Renal pelvis (tissue), 4 donors: ENCODE results near the gene RUBCN. TPM values are rescaled to one million over a fixed set of nuclear protein-coding genes. Genes with fewer than 3 reads are reported as not detected.
A peak's percentile ranks its signal among the peaks of the same experiment; 100 is the strongest.
"Not testable (repeated sequence)": the region's sequence is repeated elsewhere in the genome, so short reads cannot be mapped to it uniquely, and the experiment has no call there.

Experiments used
- DNase-seq: peaks from one replicate; pipeline ENCODE4 v3.0.0-alpha.2; 2013
- polyA plus RNA-seq, 3 donors: library from polyadenylated mRNA; unstranded; fragments of 120-200 nt; gene quantifications; one replicate each; pipeline ENCODE4 v1.2.1, GENCODE V29; 2013; ENCODE audit not compliant: insufficient read length in 3 of 3

Gene RUBCN
- polyA plus RNA-seq, 3 donors = 10.1 to 16.4 (median 14.4) TPM

DNA sequence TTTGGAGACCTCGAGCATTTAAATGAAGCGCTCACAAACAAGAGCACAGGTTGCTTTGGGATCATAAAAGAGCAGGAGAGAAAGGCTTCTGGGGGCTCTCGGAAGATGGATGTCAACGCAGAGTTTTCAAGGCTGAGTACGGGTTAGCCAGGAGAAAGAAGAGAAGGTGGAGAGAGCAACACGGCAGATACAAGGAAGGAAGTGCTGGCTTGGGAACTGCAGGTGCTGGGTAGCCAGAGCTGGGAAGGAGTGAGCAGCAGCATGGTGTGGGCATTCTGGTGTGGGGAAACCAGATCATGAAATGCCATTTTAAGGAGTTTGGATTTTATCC lies 580 bp upstream of the RUBCN start:
- no peak for DNase-seq

DNA sequence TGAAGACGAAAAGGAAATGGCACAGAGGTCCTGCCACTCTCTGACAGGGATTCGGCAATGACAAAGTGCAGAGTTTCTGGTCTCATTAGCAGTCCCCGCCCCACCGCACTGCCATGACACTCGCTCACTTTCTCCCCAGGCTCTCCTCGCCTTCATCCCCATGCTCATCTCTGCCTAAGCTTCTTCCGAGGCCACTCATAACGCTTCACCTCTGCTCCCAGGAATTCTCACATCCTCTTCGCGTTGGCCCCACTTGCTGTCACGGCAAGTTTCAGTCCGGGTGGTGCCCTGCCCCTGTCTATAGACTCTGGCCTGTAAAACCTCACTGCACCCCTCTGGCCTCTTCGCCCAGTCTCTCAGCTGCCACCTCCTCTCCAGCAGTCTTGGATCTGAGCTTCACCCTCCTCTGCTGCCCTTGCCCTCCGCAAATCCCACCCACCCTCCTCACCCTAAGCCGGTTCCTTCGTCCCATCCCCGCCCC lies 654 bp downstream of the RUBCN start:
- no peak for DNase-seq

DNA sequence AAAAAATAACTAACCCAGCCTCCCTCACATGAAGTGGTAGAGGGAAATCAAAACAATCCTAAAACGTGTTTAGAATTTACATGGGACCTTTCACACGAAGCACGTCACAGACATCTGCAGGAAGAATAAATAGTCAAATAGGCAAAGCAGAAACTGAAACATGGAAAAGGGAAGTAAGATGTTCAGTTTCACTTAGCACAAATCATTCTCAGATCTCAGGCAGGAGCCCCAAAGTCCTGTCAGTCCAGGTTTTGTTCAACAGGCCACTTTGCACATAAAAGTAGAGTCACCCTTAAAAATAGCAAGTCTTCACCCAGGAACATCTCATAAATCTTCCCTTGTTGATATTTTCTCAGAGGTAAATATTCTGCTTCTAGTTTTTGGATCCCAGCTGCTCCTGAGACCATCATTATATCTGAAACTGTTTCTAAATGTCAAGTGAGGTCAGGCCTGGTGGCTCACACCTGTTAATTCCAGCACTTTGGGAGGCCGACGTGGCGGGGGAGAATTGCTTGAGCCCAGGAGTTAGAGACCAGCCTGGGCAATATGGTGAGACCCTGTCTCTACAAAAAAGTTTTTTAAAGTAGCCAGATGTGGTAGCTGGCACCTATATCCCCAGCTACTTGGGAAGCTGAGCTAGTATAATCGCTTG lies 1.9 kb downstream of the RUBCN start:
- no peak for DNase-seq

DNA sequence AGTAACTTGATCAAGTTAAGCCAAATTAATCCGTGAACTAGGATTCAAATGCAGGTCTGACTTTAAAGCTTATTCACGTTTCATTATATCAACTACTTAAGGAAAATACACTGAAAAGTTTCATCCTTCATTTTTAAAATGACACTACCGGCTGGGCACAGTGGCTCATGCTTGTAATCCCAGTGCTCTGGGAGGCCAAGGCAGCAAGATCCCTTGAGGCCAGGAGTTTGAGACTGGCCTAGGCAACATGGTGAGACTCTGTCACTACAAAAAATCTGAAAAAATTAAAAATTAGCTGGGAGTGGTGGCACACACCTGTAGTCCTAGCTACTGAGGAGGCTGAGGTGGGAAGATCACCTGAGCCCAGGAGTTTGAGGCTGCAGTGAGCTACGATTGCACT lies 3.7 kb downstream of the RUBCN start:
- DNase-seq = no peak

DNA sequence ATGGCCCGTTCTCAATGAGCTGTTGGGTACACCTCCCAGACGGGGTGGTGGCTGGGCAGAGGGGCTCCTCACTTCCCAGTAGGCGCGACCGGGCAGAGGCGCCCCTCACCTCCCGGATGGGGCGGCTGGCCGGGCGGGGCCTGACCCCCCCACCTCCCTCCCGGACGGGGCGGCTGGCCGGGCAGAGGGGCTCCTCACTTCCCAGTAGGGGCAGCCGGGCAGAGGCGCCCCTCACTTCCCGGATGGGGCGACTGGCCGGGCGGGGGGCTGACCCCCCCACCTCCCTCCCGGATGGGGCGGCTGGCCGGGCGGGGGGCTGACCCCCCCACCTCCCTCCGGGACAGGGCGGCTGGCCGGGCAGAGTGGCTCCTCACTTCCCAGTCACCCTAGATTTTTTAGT lies 5.2 kb downstream of the RUBCN start:
- not testable (repeated sequence) for DNase-seq

DNA sequence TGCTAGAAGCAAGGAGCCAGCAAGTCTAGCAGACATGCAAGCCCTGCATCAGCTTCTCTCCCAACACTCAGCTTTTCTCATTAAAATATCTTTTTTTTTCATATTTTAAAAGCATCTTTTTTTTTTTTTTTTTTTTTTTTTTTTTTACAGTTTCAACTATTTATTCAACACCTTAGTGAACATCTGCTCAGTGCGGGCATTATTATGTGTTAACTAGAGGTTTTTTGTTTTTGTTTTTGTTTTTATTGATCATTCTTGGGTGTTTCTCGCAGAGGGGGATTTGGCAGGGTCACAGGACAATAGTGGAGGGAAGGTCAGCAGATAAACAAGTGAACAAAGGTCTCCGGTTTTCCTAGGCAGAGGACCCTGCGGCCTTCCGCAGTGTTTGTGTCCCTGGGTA lies 5.9 kb downstream of the RUBCN start:
- not testable (repeated sequence) for DNase-seq

DNA sequence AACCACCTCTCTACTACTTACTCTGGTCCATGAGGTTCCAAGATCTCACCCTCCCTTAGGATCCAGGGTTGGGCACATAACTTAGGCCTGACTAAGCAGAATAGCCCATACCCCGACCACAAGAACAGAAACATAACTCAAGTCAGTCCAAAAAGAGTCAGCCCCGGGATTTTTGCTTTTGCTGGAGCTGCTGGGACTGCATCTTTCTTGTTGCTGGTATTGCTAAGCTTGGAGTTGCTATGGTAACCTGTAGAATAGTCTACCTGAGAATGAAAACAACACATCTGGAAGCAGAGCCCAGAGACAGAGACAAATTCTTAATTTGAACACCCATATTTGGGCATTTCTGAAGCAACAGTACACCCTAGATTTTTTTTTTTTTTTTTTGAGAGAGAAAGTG lies 6.5 kb downstream of the RUBCN start:
- DNase-seq = no peak

DNA sequence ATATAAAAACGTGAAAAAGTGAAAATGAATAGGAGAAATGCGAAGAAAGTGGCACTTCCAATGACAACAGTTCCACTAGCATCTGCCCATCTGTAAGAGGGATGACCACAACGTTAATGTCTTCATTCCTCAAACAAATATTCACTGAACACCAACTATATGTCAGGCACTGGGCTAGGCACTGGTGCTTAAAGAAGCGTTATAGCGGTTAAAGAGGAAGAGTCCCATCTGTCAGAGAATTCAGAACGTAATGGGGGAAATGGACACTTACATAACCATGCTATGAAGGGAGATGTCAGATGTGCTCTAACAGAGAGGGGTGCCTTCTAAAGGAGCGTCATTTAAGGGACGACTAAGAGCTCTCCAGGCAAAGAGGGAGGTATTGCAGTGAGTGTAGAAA lies 8.2 kb downstream of the RUBCN start:
- no peak for DNase-seq

DNA sequence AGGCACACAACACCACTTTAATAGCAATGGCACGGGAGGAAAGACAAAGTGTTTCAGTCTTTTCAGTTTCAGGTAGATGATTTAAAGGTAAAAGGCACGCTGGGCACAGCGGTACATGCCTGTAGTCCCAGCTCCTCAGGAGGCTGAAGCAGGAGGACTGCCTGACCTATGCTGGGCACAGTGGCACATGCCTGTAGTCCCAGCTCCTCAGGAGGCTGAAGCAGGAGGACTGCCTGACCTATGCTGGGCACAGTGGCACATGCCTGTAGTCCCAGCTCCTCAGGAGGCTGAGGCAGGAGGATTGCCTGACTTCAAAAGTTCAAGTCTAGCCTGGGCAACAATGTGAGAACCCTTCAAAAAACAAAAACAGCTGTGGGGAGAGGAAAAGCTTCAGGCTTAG lies 8.8 kb downstream of the RUBCN start:
- DNase-seq = not testable (repeated sequence)

DNA sequence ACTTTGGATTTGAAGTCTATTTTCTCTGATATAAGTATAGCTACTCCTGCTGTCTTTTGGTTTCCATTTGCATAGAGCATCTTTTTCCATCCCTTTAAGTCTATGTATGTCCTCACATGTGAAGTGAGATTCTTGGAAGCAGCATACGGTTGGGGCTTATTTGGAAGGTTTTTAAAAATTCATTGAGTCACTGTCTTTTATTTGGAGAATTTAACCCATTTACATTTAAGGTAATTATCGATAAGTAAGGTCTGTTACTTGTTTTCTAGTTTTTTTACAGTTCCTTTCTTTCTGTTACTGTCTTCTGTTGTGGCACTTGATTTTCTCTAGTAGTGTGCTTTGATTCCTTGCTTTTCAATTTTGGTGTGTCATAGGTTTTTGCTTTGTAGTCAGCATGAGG lies 14.0 kb downstream of the RUBCN start:
- DNase-seq = no peak

DNA sequence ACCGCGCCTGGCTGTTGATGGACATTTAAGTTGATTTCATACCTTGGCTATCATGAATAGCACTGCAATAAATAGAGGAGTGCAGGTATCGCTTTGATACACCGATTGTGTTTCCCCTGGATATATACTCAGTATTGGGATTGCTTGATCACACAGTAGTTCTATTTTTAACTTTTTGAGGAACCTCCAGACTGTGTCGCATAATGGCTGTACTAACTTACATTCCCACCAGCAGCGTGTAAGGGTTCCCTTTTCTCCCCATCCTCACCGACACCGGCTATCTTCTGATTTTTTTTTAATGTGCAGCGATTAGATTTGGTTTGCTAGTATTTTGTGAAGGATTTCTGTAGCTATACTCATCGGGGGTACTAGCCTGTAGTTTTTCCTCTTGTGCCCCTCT lies 16.0 kb downstream of the RUBCN start:
- no peak for DNase-seq

DNA sequence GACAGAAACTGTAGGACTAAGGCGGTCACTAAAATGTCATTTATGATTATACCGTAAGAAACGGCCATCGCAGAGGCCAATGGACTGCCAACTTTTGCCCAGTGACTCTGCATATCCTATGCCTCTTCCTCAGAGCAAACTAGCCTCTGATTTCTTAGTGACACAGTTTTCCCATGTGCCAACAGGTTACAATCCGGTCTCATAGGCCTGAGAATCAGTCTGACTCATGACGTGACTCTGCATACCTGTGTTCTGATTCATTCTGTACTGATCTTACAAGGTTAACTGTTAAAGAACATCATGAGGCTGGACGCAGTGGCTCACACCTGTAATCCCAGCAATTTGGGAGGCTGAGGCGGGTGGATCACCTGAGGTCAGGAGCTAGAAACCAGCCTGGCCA lies 17.8 kb downstream of the RUBCN start:
- no peak for DNase-seq

DNA sequence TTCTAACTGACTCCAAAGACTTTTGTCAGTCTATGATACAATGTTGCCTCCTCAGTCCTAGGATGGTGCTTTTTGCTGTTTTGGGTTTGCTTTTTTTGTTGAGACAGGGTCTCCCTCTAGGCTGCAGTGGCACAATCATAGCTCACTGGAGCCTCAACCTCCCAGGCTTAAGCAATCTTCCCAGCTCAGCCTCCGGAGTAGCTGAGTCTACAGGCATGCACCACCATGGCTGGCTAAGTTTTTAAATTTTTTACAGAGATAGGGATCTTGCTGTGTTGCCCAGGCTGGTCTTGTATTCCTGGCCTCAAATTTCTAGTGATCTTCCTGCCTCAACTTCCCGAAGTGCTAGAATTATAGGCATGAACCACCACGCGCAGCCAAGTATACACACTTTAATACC lies 22.5 kb downstream of the RUBCN start:
- no peak for DNase-seq

DNA sequence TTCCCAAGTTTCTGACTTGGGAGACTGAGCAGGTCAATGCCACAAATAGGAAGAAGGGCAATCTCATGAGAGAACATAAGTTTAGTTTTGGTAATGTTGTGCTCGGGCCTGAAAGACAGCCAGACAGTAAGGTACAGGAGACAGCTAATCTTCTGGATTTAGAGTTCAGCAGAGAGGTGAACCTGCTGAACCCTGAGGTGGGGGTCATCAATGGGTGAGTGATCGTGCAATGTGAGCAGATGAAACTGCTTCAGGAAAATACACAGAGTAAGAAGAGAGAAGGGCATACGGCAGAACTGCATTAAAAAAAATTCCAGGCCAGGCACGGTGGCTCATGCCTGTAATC lies 23.3 kb downstream of the RUBCN start:
- DNase-seq = no peak

DNA sequence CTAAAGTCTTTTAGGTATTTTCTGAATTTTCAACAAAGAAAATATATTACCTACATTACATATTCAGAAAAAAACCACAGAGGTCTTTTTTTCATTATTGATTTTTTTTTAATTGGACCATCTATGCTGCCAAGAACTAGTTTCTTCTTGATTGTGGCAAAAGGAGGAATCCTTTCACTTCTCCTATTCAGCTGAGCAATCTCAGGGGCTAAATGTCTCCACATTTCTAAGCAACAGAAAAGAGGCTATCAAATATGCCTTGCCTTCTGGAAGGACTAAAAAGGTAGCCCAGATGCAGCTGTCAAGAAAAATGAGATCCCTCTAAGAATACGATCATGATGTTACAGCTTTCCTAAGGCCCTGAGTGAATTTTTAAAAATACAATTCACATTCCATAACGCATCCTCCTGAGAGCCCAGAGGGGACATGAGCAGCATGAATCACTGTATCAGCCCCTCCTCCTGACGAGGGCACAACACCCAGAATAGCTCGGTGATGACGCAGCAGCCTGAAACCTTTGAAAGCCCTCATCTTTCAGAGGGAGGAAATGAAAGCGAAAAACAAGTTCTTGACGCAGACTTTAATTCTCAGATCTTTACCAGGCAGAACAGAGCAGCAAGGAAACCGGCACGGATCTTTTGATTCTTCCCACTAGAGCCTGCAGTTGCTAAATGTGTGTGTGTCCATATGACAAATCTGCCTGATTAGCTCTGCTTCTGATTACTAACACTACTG lies 24.6 kb downstream of the RUBCN start:
- peak; percentile 74 for DNase-seq

DNA sequence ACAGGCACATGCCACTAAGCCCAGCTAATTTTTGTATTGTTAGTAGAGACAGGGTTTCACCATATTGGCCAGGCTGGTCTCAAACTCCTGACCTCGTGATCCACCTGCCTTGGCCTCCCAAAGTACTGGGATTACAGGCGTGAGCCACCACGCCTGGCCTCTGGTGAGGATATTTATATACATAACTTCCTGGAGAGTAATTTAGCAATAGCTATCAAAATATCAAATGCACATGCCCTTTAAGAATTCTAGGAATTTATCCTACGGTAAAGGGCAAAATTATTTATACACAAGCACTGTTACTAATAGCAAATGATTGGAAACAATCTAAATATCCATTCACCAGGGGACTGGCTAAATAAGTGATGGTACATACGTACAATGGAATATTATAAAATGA lies 25.7 kb downstream of the RUBCN start:
- DNase-seq = not testable (repeated sequence)

DNA sequence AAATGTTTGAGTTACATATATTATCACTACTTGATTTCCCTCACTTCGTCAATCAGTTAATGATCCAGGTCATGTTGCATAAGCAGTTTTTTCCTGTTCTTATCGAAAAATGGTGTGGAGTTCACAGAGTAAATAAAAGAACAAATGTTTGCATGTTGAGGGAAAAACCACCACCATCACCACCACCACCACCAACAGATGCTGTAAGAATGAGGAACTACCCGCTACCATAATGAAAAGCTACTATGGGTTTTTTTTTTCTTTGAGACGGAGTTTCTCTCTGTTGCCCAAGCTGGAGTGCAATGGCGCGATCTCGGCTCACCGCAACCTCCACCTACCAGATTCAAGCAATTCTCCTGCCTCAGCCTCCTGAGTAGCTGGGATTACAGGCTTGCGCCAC lies 27.6 kb downstream of the RUBCN start:
- no peak for DNase-seq

DNA sequence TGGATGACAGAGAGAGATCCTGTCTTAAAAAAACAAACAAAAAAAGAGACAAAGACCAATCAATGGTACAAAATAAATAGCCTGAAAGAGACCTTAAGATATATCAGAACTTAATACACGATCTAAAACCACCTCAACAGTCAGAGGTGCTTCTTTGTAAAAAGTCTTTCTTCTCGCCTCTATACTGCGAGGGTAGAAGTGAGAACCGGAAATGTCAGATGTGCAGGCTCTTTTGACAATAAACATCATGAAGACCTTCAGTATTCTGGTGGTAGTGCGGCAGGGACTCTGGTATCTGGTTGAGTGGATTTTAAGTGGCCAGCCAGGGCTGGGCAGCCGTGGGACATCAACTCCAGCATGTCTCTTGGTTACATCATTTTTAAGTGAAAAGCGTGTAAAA lies 30.0 kb downstream of the RUBCN start:
- no peak for DNase-seq

DNA sequence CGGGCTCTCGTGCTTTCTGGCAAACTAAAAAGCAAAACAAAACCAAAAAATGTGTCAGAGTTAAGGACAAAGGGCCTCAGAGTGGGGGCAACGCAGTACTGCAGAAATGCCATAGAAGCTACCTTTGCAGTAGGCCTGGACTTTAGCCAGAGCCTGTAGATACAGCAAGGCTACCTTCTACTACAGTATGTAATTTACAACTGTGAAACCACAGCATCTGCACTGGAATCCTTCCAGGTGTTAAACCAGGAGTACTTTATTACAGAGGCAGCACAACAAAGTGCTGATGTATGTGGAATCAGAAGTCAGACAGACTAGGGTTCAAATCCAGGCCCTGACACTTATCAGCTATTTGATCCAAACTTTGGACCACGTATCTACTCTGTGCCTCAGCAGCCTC lies 34.9 kb downstream of the RUBCN start:
- no peak for DNase-seq

DNA sequence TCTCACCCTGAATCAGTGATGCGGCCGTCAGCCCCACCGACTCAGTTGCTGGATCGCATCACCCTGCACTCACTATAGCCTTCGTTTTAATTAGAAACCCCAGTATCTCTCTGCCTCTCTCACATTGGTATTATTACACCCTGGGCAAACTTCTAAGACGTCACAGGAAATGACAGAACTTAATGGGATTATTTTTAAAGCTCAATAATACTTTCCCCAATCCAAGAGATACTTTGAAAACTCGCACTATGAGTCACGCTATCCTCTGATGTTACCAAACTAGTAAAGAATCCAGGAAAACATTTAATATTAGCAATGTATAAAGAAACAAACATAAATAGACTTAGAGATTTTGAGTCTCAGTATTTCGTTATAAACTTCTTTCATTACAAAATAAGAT lies 36.6 kb downstream of the RUBCN start:
- no peak for DNase-seq

DNA sequence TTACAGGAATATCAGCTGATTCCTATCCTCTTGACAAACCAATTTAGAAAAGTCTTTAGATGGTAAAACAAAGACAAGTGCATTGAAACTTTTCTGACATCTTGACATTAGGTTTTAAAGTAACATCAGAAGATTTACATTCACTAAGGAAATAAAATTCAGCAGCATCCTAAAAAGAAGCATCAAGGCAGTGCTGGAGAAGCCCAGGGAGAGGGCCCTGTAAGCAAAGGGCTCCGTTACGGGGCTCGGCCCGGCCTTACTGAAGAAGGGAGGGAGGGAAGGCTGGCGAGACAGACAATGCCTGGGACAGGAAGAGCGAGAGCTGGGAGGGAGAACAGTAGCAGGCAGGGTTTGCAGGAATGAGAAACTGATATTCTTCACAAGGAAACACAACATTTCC lies 39.3 kb downstream of the RUBCN start:
- no peak for DNase-seq

DNA sequence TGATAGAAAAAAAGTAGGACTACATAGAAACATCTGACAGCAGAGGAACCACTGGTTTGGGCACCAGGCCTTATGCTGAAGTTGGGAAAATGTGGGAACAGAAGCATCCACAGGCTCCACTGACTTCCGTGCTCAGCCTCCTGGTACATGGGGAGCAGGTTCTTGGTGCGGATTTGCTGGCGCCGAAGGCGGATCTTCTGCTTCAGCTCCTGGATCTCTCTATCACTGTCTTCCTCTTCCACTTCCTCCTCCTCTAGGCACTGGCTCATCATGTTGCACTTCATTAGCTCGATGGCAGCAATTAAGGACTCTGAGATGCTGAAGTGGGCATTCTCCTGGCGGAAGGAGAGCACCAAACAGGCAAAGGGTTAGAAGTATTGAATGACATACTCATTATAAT lies 42.5 kb downstream of the RUBCN start:
- DNase-seq = no peak

DNA sequence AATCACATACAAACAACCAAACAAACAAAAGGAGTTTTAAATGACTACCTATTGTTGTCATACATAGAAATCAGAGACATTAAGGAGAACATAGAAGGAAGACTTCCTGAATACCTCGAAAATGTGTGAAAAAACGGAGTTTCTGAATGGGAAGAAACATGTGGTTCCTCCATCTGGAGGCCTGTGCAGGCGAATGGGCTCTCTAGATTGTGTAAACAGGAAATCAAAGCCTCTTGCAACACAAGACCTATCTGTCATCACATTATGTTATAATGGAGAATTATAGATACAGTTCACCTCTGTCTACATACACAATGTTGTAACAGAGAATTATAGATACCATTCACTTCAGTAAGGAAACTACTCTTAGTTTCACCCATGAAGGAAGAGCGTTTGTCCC lies 44.1 kb downstream of the RUBCN start:
- DNase-seq = no peak

DNA sequence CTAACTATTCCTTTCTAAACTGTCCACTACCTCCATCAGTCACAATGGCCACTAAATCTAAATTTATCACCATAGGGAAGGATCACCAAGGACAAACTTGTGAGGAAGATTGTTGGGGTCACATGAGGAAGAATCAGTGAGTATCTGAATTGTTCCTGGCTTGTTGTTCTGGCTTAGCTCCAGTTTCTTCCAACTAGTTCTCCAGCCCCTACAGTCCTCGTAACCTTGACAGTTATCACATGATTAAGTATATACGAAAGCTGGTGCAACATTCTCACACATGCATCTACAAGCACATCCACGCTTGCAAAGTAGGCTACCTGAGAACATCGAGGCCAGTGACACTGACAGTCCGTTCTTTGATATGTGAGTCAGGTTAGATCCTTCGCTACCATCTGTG lies 46.0 kb downstream of the RUBCN start:
- DNase-seq = no peak
